Right lobe of liver (tissue), 4 donors: ENCODE results near the gene SLC44A5.

Experiments
- CTCF ChIP-seq, 4 donors: fragments of 200-600 bp in 3 of 4; fragments of 450-650 bp in 1 of 4; IDR thresholded peaks; one replicate each; pipeline versions ENCODE4 v1.5.1 to v1.8.0; 2016 to 2022; ENCODE audit warnings: antibody characterized with exemption in 4 of 4, mild to moderate bottlenecking in 2 of 4
- POLR2A ChIP-seq: fragments of 450-650 bp; IDR thresholded peaks from one replicate; pipeline ENCODE4 v1.6.1; 2017; ENCODE audit warnings: antibody characterized with exemption, mild to moderate bottlenecking
- donor health status: DM: no; HTN: no; CAD: no.
- donor health status: DM: no; HTN: no; CAD: no.
- donor health status: DM: no; HTN: yes; CAD: no.

GRCh38 chr1:75492011-75492410 lies 118.9 kb downstream of the SLC44A5 start:
- no peak for TF ChIP-seq POLR2A
- no peak for TF ChIP-seq CTCF (IDR thresholded peaks at IDR 0.05)
